AG04450 (cell line): ENCODE data around the gene OGDHL. TPM values are rescaled to one million over a fixed set of nuclear protein-coding genes. Genes with fewer than 3 reads are reported as not detected.
"Not testable (repeated sequence)": the region's sequence is repeated elsewhere in the genome, so short reads cannot be mapped to it uniquely, and the experiment has no call there.

Experiments used
- CTCF ChIA-PET: fragments of 300-600, 350-600 bp; formaldehyde crosslinking; extraction: SDS; loops from one replicate; lab custom pipeline; 2022; ENCODE audit warnings: antibody characterized with exemption, inconsistent platforms; lab: Charles Lee
- POLR2A ChIA-PET: fragments of 350-600 bp; formaldehyde crosslinking; extraction: SDS; loops from one replicate; lab custom pipeline; 2021; ENCODE audit warnings: antibody characterized with exemption, inconsistent platforms; lab: Yijun Ruan, JAX
- DNase-seq: peaks from one replicate; pipeline ENCODE4 v3.0.0-alpha.2; 2011; ENCODE audit warnings: low read depth, low spot score
- H3K27ac ChIP-seq: one replicate; pipeline ENCODE4 v1.5.1; 2012; ENCODE audit warnings: low read depth, low read length, control low read depth
- H3K27me3 ChIP-seq: one replicate; pipeline ENCODE4 v1.6.0; 2012; ENCODE audit warnings: low read length; ENCODE audit not compliant: control insufficient read depth, insufficient read depth
- H3K4me3 ChIP-seq: 2 replicates; pipeline ENCODE4 v1.5.1; 2011; ENCODE audit warnings: mild to moderate bottlenecking, low read depth, low read length, control low read depth
- H3K9me3 ChIP-seq: 2 replicates; pipeline ENCODE4 v1.5.1; 2012; ENCODE audit warnings: low read length; ENCODE audit not compliant: control insufficient read depth, insufficient read depth
- polyA plus RNA-seq: library from polyadenylated mRNA; depleted of rRNA; stranded (reverse); fragments of >200 nt; gene quantifications from 2 replicates; pipeline ENCODE4 v1.2.3, GENCODE V29; 2011
- TF ChIP-seq, protein P1 (sequence below): IDR thresholded peaks from 2 replicates; pipeline ENCODE4 v1.5.1; 2011; ENCODE audit warnings: low read depth, low read length, control low read depth, inconsistent platforms

The OGDHL gene
- polyA plus RNA-seq, 1 experiment, result 0.19 TPM

GRCh38 chr10:49726593-49726992, 35.5 kb downstream of the OGDHL start:
- no peaks in the 10 kb centered on the region for H3K9me3 ChIP-seq
- ChIA-PET CTCF (no interaction called here), POLR2A (no interaction called here)
- DNase-seq, result no peak
- TF ChIP-seq, protein P1, sequence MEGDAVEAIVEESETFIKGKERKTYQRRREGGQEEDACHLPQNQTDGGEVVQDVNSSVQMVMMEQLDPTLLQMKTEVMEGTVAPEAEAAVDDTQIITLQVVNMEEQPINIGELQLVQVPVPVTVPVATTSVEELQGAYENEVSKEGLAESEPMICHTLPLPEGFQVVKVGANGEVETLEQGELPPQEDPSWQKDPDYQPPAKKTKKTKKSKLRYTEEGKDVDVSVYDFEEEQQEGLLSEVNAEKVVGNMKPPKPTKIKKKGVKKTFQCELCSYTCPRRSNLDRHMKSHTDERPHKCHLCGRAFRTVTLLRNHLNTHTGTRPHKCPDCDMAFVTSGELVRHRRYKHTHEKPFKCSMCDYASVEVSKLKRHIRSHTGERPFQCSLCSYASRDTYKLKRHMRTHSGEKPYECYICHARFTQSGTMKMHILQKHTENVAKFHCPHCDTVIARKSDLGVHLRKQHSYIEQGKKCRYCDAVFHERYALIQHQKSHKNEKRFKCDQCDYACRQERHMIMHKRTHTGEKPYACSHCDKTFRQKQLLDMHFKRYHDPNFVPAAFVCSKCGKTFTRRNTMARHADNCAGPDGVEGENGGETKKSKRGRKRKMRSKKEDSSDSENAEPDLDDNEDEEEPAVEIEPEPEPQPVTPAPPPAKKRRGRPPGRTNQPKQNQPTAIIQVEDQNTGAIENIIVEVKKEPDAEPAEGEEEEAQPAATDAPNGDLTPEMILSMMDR, result no peak
- H3K27me3 ChIP-seq, result peaks cover 2% of the 10 kb centered on the region
- H3K27ac ChIP-seq, result no peak overlapping the region
- no peak overlapping the region for H3K4me3 ChIP-seq

DNA sequence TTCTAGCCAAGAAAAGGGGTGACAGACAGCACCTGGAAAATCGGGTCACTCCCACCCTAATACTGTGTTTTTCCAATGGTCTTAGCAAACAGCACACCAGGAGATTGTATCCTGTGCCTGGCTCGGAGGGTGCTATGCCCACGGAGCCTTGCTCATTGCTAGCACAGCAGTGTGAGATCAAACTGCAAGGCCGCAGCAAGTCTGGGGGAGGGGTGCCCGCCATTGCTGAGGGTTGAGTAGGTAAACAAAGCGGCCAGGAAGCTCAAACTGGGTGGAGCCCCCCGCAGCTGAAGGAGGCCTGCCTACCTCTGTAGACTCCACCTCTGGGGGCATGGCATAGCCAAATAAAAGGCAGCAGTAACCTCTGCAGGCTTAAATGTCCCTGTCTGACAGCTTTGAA, 47.0 kb downstream of the OGDHL start:
- H3K27me3 ChIP-seq, H3K9me3 ChIP-seq, CTCF ChIA-PET, POLR2A ChIA-PET, H3K27ac ChIP-seq, DNase-seq, H3K4me3 ChIP-seq: not testable (repeated sequence)

DNA sequence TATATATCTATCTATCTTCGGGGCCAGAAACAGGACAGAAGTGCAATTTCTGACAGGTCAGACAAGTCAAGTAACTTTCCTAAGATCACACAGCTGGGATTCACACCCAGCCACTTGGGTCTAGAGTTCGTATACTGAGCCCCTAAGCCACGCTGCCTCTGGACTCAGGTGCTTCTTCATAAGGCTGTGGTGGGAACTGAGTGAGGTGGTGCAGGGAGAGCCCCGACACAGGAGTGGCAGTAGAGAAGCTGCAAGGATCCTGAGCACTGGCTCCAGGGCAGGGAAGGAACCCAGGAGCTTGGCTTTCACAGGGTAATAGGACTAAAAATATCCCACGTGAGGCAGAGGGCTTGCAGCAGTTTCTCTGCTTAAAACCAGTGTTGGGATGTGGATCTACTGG, 48.9 kb downstream of the OGDHL start:
- TF ChIP-seq, protein P1, result no peak
- H3K27me3 ChIP-seq, result peaks cover 3% of the 10 kb centered on the region
- POLR2A ChIA-PET, result no interaction called here
- H3K9me3 ChIP-seq, result no peaks in the 10 kb centered on the region
- CTCF ChIA-PET, result no interaction called here
- H3K27ac ChIP-seq, result no peak overlapping the region
- no peak overlapping the region for H3K4me3 ChIP-seq
- DNase-seq, result no peak

GRCh38 chr10:49711481-49711880, 50.6 kb downstream of the OGDHL start:
- Histone ChIP-seq H3K27me3 (peaks cover 4% of the 10 kb centered on the region), H3K4me3 (no peak overlapping the region), H3K9me3 (no peaks in the 10 kb centered on the region), H3K27ac (no peak overlapping the region)
- ChIA-PET POLR2A (no interaction called here), CTCF (no interaction called here)
- no peak for DNase-seq
- TF ChIP-seq, protein P1, result no peak

- H3K27me3 ChIP-seq, result peaks cover 4% of the 10 kb centered on the region
- DNase-seq, result no peak
- no peak overlapping the region for H3K27ac ChIP-seq
- POLR2A ChIA-PET, result no interaction called here
- CTCF ChIA-PET, result no interaction called here
- TF ChIP-seq, protein P1, result no peak
- H3K9me3 ChIP-seq, result no peaks in the 10 kb centered on the region
- H3K4me3 ChIP-seq, result no peak overlapping the region
These were observed 51.2 kb downstream of the OGDHL start for GRCh38 chr10:49710966-49711365.

DNA sequence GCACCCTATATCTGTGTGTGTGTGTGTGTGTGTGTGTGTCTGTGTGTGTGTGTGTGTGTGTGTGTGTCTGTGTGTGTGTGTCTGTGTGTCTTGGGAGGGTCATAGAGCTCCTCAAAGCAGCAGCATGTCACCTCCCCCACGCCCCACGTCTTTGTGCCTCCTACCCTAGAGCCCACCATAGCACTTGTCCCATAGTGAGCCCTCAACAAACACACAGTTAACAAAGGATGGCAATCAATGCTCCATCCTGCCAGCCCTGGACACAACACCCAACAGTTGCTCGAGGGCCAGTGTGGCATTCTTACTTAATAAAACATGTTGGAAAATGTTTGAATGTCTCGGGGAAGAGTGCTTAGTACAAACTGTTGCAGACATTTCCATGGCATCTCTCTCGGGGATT, 52.2 kb downstream of the OGDHL start:
- H3K27me3 ChIP-seq, result peaks cover 4% of the 10 kb centered on the region
- ChIA-PET POLR2A (no interaction called here), CTCF (interaction anchor here (0.8 kb wide), 1 partner anchor 116 kb away, joined by 3 read pairs; no protein-coding TSS in a partner anchor)
- DNase-seq, result no peak
- TF ChIP-seq, protein P1, result no peak
- H3K4me3 ChIP-seq, result no peak overlapping the region
- no peaks in the 10 kb centered on the region for H3K9me3 ChIP-seq
- H3K27ac ChIP-seq, result no peak overlapping the region
